HL-60 (cell line): ENCODE results near the gene REEP1.
A peak's percentile ranks its signal among the peaks of the same experiment; 100 is the strongest.

ENCODE experiments used
- DNase-seq, 2 experiments: peaks; one replicate each; pipeline ENCODE4 v3.0.0-alpha.2; 2010 to 2020; ENCODE audit warnings: low read depth in 1 of 2, low spot score in 1 of 2
- H3K27ac ChIP-seq: fragments of 250-450 bp; sonication (Bioruptor Pico); replicated peaks from 2 replicates; pipeline ENCODE4 v1.5.1; 2020; ENCODE audit warnings: mild to moderate bottlenecking, moderate library complexity
- H3K27me3 ChIP-seq: fragments of 250-450 bp; sonication (Bioruptor Pico); 2 replicates; pipeline ENCODE4 v1.5.1; 2021; ENCODE audit warnings: mild to moderate bottlenecking, moderate library complexity; ENCODE audit not compliant: insufficient read depth, poor library complexity, severe bottlenecking
- H3K4me3 ChIP-seq: replicated peaks from 2 replicates; pipeline ENCODE4 v1.5.1; 2011; ENCODE audit warnings: mild to moderate bottlenecking, control low read depth, low read length; ENCODE audit not compliant: insufficient read depth
- GABPA ChIP-seq: IDR thresholded peaks from 2 replicates; pipeline ENCODE4 v1.6.1; 2012; ENCODE audit warnings: low read depth
- POLR2AphosphoS5 ChIP-seq: IDR thresholded peaks from 2 replicates; pipeline ENCODE4 v1.6.1; 2012; ENCODE audit warnings: low read depth
- SPI1 ChIP-seq: IDR thresholded peaks from 2 replicates; pipeline ENCODE4 v1.6.1; 2012; ENCODE audit warnings: low read depth, mild to moderate bottlenecking, borderline replicate concordance
- TF ChIP-seq, protein P1 (sequence below): IDR thresholded peaks from 2 replicates; pipeline ENCODE4 v1.6.1; 2012; ENCODE audit warnings: low read depth; ENCODE audit not compliant: insufficient replicate concordance
- TF ChIP-seq, protein P2 (sequence below): IDR thresholded peaks from one replicate; pipeline ENCODE4 v1.5.1; 2011; ENCODE audit warnings: low read length, control low read depth, inconsistent platforms; ENCODE audit not compliant: insufficient read depth

Gene REEP1

GRCh38 chr2:86243272-86243671, 94.2 kb downstream of the REEP1 start:
- Histone ChIP-seq H3K4me3 (no peak overlapping the region), H3K27me3 (no peaks in the 10 kb centered on the region), H3K27ac (no peak overlapping the region)
- no peak for TF ChIP-seq POLR2AphosphoS5
- DNase-seq = no peak

GRCh38 chr2:86241611-86242010, 95.8 kb downstream of the REEP1 start:
- Histone ChIP-seq H3K4me3 (no peak overlapping the region), H3K27ac (peak overlapping the region; percentile 70), H3K27me3 (no peaks in the 10 kb centered on the region)
- TF ChIP-seq SPI1 (no peak), POLR2AphosphoS5 (peak; percentile 84)
- DNase-seq = peak in 1 of 2 experiments; percentile 69

DNA sequence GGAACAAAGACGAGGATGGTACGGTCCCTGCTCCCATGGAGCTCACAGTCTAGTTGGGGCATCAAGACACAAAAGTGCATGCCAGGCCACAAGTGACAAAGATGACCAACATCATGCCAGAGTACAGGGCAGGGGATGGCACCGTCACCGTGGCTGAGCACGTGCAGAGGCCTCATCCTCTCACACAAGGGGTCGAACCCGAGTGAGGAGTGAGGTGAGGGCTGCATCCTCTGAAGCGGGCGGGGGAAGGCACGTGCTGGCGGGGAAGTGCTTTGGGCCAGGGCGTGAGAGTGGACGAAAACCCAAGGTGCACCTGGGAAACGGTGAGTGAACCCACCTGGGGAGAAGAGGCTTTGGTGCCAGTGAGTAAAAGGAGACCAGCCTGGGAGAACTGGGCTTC, 97.2 kb downstream of the REEP1 start:
- H3K27me3 ChIP-seq = no peaks in the 10 kb centered on the region
- H3K4me3 ChIP-seq = no peak overlapping the region
- no peak for DNase-seq
- no peak overlapping the region; the same call in 1 of the 2 replicates for H3K27ac ChIP-seq
- no peak for TF ChIP-seq GABPA
- no peak for TF ChIP-seq POLR2AphosphoS5
- no peak for TF ChIP-seq SPI1
- TF ChIP-seq, protein P1, sequence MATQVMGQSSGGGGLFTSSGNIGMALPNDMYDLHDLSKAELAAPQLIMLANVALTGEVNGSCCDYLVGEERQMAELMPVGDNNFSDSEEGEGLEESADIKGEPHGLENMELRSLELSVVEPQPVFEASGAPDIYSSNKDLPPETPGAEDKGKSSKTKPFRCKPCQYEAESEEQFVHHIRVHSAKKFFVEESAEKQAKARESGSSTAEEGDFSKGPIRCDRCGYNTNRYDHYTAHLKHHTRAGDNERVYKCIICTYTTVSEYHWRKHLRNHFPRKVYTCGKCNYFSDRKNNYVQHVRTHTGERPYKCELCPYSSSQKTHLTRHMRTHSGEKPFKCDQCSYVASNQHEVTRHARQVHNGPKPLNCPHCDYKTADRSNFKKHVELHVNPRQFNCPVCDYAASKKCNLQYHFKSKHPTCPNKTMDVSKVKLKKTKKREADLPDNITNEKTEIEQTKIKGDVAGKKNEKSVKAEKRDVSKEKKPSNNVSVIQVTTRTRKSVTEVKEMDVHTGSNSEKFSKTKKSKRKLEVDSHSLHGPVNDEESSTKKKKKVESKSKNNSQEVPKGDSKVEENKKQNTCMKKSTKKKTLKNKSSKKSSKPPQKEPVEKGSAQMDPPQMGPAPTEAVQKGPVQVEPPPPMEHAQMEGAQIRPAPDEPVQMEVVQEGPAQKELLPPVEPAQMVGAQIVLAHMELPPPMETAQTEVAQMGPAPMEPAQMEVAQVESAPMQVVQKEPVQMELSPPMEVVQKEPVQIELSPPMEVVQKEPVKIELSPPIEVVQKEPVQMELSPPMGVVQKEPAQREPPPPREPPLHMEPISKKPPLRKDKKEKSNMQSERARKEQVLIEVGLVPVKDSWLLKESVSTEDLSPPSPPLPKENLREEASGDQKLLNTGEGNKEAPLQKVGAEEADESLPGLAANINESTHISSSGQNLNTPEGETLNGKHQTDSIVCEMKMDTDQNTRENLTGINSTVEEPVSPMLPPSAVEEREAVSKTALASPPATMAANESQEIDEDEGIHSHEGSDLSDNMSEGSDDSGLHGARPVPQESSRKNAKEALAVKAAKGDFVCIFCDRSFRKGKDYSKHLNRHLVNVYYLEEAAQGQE = no peak
- TF ChIP-seq, protein P2, sequence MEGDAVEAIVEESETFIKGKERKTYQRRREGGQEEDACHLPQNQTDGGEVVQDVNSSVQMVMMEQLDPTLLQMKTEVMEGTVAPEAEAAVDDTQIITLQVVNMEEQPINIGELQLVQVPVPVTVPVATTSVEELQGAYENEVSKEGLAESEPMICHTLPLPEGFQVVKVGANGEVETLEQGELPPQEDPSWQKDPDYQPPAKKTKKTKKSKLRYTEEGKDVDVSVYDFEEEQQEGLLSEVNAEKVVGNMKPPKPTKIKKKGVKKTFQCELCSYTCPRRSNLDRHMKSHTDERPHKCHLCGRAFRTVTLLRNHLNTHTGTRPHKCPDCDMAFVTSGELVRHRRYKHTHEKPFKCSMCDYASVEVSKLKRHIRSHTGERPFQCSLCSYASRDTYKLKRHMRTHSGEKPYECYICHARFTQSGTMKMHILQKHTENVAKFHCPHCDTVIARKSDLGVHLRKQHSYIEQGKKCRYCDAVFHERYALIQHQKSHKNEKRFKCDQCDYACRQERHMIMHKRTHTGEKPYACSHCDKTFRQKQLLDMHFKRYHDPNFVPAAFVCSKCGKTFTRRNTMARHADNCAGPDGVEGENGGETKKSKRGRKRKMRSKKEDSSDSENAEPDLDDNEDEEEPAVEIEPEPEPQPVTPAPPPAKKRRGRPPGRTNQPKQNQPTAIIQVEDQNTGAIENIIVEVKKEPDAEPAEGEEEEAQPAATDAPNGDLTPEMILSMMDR = no peak

DNA sequence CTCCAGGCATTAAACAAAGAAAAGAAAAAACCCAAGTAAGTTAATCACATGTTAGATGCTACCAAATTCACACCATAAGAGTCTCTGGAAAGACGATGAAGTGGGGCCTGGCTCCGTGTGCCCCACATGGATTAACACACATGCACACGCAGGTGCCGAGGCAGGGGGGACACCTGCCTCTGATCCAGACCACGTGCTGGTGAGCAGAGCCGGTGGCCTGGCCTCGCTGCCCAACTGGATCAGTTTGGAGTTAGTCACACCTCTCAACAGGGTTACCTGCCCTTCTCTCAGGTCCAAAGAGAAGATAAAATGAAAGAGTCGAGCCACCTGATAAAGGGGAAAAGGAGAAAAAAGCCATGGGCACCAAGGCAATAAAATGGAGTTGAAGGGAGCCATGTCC, 97.7 kb downstream of the REEP1 start:
- Histone ChIP-seq H3K27ac (no peak overlapping the region), H3K4me3 (no peak overlapping the region), H3K27me3 (no peaks in the 10 kb centered on the region)
- TF ChIP-seq SPI1 (no peak), GABPA (no peak), POLR2AphosphoS5 (no peak)
- TF ChIP-seq, protein P2 = no peak
- TF ChIP-seq, protein P1 = no peak
- no peak for DNase-seq

DNA sequence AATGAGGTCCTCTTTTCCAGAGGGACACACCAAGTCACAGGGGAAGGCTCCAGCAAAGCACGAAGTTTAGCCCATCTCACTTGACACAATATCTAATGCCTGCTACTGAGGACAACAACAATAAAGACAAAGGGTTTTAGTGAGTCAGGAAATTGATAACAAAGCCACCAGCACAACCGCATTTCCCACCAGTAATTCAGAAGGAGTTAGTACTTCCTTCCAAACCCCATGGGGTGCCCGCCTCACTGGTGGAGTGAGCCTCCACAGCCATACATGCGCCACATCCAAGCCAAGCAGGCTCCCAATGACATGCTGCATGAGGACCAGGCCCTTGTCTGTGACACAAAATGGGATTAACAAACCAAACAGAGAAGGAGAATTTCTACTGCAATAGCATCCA, 98.1 kb downstream of the REEP1 start:
- Histone ChIP-seq H3K4me3 (no peak overlapping the region), H3K27ac (no peak overlapping the region), H3K27me3 (no peaks in the 10 kb centered on the region)
- DNase-seq = no peak
- TF ChIP-seq SPI1 = no peak
- TF ChIP-seq, protein P1 = no peak
- TF ChIP-seq, protein P2 = no peak
- TF ChIP-seq GABPA = no peak
- TF ChIP-seq POLR2AphosphoS5 = no peak
